ENCODE data around the gene ZNF367.

ZNF367 gene

DNA sequence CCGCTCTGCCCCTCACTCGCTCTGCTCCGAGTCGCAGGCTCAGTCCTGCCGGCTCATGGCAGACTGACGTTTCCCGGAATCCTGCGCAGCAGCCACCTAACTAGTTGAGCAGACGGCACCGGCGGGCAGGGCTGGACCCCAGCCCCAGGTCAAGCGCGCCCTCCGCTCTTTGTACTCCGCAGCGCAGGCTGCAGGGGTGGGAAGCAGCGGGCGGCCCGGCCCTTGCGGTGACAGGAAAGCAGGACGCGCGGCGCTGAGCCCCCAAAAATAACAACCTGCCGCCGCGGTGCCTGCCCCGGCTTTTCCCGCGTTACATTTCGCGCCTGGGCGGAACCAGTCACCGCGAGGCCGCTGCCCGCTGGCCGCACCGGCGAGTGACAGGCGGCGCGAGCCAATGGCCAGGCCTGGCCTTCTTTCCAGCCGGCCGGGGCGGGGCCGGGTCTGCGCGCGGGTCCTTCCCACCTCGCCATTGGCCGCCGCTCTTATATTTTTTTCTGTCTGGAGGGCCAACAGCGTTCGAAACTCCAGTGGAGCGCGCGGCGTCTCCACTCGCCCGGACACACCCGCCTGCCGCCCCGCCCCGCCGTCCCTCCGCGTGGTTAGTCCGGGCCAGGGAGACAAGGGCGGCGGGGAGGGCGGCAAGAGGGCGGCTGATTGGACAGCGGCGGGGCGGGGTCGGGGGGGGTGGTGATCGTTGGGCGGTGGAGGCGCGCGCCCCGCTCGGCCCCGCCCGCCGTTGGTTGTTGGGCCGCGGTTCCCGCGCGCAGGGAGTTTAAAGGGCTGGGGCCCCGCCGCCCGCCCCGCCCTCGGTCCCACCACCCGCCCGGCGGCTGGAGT is at the start of gene ZNF367:
Gene ZNF367 (minus strand): TSS at position 288 of the 837 bp plus-strand sequence. CDS start 338 bp downstream, outside the sequence.
- DNase-seq: peak; percentile 94 to 96

DNA sequence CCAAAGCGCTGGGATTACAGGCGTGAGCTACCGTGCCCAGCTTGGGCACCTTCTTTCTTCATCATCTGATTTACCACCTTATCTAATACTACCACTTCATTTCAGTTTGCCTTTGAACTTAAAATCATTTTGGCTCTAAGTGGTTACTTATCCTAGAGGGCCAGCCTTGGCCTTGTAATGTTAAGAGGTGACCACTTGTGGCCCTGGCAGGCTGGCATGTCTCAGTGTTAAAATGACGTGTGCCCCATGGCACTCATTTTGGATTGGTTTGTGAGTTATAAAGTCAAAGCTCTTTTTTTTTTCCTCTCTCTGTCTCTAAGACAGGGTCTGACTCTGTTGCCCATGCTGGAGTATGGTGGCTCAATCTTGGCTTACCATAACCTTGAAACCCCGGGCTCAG is 49.6 kb upstream of the ZNF367 start:
- no peak for DNase-seq

DNA sequence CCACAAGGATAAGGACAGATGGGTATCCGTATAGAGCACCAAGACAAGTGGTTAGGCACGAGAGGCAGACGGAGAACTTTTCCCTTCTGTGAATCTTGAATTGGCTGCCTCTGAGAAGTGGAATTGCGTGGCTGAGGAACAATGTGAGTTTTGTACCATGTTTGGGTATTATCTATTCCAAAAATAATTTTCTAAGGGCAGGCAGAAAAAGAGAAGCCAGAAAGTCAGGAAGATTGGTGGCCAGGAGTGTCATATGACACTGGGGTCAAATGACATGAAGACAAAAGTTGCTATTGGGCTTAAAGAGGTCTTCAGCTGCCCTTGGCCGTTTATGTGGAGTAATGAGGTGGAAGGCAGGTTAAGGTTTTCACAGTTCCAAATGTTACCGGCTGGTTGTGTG is 46.3 kb upstream of the ZNF367 start:
- DNase-seq: no peak

DNA sequence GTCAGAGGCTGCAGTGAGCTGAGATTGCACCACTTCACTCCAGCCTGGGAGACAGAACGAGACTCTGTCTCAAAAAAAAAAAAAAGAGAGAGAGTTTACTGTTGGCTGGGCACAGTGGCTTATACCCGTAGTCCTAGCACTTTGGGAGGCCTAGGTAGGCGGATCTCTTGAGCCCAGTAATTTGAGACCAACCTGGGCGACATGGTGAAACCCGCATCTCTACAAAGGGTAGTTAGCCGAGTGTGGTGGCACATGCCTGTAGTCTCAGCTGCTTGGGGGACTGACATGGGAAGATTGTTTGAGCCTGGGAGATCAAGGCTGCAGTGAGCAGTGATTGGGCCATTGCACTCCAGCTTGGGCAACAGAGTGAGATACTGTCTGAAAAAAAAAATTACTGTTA is 44.4 kb upstream of the ZNF367 start:
- DNase-seq: no peak

DNA sequence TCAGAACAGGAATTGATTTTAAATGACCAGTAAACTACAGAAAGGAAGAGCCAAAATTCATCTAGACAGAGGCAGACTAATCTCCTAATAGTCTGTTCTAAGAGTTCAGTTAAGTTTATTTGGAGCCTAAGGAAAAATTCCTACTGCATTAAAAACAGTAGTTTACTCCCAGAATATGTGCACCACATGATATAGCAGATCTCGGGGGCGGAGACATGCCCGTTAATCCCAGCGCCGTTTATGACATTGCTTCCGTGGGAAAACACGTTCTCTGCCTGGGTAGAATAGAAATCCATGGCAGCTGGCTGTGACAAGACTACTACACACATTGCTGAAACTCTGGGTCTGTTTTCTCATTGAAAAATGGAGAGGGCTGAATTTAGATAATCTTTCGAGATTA is 43.2 kb upstream of the ZNF367 start:
- no peak for DNase-seq

DNA sequence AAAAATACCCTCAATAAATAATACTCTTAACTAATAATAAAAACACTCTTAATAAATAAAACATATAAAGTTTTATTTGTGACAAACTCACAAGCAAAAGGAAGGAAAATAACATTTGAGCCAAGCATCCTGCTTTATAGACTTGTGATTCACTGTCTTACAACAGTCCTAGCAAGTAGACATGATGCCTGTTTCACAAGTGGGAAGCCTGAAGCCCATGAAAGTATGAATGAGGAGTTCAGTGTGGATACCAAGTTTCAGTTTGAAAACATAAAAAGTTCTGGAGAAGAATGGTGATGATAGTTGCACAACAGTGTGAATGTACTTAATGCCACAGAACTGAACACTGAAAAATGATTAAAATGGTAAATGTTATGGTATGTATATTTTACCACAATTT is 42.7 kb upstream of the ZNF367 start:
- no peak for DNase-seq

DNA sequence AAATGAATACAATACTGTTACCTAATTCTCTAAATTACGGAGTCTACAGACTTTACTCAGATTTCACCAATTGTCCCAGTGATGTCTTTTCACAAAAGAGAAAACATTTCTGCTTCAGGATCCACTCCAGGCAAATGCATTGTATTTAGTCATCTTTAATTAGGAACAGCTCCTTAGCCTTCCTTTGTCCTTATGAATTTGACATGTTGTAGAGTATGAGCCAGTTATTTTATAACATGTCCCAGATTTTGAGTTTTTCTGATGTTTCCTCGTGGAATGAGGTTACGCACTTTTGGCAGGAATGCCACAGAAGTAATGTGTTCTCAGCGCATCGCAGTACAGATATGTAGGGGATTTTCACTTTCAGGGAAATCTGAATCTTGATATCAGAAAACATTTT is 42.3 kb upstream of the ZNF367 start:
- no peak for DNase-seq

DNA sequence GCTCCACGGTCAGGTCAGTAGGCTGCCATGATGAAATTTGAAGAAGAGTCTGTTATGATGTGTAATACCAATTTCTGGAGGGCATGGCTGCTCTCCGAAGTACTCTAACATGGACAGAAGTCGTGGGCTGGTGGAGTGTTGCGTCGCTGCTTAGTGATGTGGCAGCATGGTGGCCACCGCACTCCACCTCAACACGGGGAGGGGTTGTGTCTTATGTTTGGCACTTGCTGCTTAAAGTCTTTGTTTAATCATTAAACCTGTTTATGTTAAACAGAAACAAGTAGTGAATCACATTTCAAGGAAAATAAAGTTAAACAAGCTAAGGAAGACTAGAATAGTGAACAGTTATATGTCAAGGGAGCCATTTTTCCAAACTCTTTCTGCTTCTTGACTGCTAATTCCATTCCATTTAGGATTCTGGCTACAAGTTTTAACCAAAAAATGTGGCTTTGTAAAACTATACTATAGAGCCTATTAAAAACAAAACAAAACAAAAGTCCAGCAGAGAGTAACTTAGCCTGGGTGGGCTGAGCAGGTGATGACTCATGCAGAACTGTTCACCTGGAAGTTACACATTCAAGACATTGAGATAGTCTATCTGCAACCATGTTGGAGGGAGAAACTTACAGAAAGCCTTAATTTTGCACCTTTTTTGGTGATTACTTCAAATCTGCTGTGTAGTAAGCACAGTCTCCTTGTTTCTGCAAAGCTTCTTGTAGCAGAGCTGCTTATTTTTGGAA is 41.3 kb upstream of the ZNF367 start:
- no peak for DNase-seq

DNA sequence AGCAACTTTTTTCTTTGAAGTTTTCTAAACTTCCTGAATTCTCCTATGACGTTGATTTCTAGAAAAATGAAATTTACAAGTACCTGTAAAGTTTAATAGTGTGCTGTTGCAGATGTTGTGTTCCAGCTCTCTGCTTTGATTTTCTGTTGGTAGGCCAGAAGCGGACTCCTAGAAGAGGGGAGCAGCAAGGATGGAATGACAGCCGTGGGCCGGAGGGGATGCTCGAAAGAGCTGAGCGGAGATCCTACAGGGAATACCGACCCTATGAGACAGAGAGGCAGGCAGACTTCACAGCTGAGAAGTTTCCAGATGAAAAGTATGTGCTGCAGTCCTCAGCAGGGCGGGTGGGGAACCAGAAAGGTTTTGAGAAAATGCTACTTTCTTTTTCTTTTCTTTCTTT is 40.1 kb upstream of the ZNF367 start:
- no peak for DNase-seq

DNA sequence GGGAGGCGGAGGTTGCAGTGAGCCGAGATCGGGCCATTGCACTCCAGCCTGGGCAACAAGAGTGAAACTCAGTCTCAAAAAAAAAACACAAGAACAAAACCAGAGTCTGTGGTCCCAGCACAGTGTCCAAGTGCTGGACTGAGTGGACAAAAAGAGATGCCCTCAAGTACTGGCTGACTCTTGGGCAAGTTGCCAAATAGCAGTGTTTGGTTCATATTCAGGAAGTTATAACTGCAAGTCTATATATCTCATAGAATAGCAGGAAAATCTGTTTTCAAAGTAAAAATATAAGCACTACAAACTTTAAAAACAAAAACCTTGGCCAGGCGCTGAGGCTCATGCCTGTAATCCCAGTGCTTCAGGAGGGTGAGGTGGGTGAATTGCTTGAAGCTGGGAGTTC is 39.1 kb upstream of the ZNF367 start:
- DNase-seq: no peak

DNA sequence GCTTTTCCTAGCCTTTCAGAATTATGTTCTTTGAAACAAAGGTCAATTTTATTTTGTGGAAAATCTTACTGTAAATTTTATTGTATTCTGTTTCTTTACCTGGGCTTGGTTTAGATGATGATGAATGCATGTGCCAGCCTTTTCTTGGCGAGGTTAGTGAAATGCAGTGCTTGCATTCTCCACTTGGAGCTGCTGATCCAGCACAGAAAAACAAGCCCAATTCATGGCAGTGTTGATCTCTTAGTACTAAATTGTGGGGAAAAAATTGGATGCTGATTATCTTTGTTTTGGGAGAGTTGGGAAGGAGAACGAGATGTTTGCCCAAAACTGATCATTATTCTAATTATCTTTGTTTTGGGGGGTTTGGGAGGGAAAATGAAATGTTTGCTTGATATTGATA is 35.5 kb upstream of the ZNF367 start:
- no peak for DNase-seq

DNA sequence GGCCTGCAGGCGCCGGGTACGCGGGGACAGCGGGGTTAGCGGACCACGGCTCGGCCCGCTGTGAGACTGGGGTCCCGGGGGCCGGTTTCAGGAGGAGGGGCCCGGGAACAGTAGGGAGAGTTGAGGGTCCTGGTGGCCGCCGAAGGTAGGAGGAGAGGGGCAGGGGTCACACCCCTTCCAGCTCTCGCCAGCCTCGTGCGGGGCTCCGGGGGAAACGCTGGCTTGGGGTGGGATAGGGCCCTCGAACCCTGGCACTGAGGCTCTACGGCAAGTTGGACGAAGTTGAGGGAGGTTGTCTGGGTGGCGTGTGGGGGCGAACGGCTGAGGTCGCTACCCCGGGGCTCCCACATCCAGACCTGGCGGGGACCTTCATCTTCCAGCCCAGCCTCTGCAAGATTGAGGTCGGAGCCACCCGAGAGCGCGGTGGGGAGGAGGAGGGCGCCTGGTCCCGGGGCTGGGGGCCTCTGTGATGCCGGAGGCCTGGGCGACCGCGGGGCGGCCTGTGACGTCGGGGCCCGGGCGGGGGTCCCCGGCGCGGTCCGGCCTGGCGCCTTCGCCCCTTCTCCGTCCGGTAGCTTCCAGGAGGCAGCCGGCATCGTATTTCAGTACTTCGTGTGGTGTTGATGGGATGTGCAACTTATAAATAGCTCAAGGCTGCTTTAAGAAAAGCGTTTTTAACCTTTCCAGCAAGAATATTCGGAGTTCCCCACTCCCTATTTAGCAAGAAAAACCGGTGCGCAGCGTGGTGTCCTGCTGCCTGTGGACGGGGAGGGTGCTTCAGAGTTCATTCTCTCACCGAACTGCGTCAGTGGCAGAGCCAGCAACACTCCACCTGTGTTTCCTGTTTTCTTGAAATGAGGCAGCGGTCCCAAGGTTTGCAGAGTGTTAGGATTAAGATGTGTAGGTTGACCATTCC is 32.7 kb upstream of the ZNF367 start:
- peak in 1 of 2 donors; percentile 14 for DNase-seq

DNA sequence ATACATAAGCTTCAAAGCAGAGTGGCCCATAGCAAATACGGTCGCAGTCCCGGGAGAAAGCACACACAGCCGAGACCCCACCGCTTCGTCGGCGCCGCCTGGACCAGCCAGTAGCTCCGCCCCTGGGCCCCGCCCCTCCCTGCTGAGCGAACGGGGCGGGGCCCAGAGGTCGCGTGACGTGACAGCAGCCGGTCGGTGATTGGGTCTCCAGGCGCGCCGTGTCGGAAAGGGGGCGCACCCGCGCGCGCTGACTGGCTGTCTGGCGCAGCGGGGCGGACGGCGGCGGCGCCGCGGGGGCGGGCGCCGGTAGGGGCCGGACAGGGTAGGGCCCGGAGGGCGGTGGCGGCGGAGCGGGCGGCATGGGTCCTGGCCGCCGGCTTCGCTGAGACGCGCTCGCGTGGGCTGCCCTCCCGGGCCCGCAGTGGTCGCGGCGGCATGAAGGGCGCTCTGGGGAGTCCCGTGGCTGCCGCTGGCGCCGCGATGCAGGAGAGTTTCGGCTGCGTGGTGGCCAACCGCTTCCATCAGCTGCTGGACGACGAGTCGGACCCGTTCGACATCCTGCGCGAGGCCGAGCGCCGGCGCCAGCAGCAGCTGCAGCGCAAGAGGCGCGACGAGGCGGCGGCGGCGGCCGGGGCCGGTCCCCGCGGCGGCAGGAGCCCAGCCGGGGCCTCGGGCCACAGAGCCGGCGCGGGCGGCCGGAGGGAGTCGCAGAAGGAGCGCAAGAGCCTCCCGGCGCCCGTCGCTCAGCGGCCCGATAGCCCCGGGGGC is 31.9 kb upstream of the ZNF367 start, which contains the start of gene HABP4:
Gene HABP4 (plus strand): TSS at position 325 of the 768 bp plus-strand sequence. CDS start 111 bp downstream, at position 436.
- DNase-seq: peak; percentile 92 to 97

DNA sequence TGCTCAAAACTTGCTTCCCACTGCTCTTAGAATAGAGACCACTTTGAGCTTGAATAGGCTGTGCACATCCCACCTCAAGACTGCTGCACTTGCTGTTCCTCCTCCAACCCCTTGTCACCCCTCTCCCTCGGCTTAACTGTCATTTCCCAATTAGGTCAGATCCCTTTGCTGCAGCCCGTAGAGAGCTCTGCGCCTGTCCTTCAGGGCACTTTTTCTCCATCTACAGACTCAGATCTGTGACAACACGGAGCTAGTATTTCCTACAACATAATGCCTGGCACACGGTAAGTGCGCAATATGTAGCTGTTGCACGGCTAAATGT is 31.3 kb upstream of the ZNF367 start:
- DNase-seq: no peak

DNA sequence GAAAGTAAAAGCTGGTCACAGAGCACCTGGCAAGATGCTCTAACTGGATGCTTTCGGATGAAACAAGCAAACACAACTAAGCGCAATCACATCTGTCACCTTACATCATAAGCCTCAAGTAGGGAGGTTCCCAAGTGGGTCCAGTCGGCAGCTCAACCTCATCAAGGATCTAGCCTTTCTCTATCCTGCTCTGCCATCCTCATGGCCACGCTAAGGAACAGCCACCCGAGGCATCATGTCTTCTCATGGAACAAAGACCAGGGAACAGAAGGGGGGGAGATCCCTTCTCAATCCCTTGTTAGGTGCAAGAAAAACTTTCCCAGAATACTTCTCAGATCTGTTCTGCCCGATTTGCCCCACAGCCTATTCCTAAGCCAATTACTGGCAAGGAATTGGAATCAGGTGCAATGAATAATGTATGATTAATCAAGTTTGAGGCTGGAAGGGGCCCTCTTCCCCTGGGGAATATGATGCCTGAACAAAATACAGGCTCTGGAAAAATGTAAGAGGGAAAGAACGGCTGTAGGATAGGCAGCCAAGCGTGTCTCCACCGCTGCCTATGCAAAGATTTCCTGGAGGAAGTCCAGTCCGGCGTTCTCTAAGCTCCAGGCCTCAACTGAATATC is 30.5 kb upstream of the ZNF367 start:
- no peak for DNase-seq

DNA sequence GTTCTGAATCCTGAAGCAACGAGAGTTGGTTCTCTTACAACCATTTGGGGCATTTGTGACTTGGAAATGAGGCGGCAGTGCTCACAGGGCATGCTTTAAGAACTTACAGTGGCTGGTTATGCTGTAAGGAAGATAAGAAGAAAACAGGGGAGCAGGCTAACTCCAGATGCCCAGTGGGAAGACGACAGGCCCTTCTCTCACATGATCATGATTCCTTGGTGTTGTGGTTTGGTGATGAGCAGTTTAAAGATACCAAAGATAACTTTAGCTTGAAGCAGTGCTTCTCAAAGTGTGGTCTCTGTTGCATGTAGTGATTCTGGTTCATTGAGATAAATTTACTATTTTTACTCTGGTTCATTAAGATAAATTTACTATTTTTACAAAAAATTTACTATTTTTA is 29.2 kb upstream of the ZNF367 start:
- no peak for DNase-seq

DNA sequence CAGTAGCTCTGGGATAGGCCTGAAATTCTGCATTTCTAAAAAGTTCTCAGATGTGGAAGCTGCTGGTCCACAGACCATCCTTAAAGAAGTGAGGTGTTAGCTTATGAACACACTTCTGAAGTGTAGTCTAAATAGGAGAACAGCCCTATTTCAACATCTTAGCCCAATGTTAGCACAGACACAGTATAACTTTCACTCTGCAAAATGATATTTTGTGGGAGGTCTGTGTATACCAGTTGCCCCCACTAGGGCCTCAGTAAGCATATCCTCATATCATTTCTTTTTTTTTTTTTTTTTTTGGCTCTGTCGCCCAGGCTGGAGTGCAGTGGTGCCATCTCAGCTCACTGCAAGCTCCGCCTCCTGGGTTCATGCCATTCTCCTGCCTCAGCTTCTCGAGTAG is 24.3 kb upstream of the ZNF367 start:
- peak in 1 of 2 donors; percentile 42 for DNase-seq

DNA sequence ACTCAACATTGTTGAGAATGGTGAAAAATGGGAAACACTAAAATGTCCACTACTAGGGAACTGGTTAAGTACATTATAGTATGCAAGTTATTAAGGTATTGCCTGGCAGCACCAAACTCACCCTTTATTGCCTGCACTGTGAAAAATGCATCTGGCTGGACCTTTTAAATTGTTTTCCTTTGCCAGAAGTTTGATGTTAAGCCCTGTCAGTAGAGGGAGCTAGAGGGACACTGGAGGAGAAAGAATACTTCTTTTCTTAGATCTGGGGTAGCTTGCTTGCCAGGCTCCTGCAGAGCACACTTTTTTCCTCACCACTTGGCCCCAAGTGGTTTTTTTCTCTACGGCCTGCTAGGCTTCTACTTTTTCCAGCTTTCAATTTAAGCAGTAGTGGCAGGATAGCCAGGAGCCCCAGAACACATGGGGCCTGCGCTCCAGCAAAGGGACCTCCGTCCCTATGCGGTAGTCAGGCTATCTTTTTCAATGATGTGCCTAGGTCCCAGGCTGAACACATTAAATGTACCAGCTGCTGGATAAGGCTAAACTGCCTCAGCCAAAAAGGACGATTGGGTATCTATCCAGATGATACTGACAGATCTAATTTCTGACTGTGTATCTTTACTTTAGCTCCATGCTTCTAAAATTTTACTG is 23.8 kb upstream of the ZNF367 start:
- peak; percentile 47 to 74 for DNase-seq

DNA sequence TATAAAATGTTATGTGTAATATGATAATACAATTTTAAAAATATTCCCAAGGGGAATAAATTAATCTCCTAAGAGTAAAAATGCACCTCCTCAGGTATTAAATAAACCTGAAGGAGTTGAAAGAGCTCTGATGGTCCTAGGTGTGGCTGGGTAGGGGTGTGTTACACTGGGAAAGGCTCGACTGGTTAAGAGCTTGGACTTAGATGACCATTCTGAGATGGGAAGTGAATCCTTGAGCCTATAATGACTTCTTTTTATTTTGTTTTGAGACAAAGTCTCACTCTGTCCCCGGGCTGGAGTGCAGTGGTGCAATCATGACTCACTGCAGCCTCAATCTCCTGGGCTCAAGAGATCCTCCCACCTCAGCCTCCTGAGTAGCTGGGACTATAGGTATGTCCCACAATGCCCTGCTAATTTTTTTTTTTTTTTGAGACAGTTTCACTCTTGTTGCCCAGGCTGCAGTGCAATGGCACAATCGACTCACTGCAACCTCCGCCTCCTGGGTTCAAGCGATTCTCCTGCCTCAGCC is 22.6 kb upstream of the ZNF367 start:
- no peak for DNase-seq

DNA sequence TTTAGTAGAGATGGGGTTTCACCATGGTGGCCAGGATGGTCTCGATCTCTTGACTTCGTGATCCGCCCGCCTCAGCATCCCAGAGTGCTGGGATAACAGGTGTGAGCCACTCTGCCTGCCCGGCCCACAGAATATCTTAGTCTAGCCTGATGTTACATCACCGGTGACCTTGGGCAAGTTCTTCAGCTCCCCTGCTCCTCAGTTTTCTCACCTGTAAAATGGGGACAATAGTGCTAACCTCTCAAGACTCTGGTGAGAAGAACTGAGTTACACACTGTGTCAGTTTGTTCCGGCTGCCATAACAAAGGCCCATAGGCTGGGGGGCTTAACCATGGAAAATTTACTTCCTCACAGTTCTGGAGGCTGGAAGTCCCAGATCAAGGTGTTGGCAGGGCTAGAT is 19.3 kb upstream of the ZNF367 start:
- DNase-seq: no peak

DNA sequence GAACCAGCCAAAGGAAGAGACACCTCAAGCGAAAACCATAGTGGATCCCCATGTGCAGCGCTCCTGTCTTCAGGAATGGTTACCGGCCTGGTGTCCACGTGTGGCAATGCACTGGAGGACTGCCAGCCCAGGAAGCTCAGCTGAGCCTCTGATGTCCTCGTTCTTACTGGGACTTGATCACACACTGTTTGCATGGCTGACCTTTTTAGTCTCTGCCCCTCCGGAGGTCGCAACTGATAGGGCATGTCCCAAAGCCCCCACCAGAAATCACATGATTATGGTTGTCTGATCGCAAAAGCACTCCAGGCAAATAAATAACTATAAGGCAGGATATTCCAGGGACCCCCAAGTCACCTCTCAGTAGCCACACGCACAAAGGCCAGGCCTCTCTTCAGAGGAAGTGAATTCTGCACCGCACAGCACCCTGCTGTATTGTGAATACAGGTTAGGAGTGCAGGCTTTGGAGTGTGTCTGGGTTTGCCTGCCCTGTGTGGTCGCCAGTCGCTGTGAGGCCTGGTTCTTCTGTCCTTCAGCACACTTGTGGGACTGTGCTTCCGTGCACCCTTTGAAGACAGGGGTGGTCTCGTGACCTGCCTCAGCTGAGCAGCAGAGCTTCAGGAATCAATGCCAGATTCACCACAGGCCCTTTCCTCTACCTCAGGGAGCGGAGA is 18.4 kb upstream of the ZNF367 start:
- no peak for DNase-seq
